GM10266 (cell line): Measurements from ENCODE around the gene TNS3.

ENCODE experiments used
- DNase-seq: peaks from one replicate; pipeline ENCODE4 v3.0.0; 2012; ENCODE audit errors: extremely low spot score
- CTCF ChIP-seq: IDR thresholded peaks from 2 replicates; pipeline ENCODE4 v1.5.1; 2012; ENCODE audit warnings: mild to moderate bottlenecking, low read depth; ENCODE audit not compliant: control insufficient read depth, insufficient read depth; ENCODE audit errors: missing control alignments

TNS3 gene

GRCh38 chr7:47368190-47368812 is 213.6 kb downstream of the TNS3 start:
- TF ChIP-seq CTCF: no peak
- no peak for DNase-seq

DNA sequence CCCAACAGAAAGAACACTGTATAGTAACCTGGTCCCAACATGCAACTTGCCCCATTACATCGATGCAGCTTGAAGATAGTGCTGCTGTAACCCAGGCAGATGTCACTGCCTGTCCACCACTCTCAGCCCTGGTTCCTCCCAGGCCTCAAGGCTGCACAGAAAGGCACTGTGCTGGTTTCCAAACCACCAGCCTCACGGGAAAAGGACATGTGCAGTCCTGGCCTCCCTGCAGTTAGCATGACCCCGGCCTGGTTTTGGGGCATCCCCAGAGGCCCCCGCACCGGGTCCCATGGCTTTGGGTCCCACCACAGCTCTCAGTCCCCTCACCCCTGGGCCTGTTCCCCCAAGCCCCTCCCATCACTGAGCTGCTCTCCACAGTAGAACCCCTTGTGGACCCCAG is 214.5 kb downstream of the TNS3 start:
- DNase-seq: no peak
- TF ChIP-seq CTCF: no peak

DNA sequence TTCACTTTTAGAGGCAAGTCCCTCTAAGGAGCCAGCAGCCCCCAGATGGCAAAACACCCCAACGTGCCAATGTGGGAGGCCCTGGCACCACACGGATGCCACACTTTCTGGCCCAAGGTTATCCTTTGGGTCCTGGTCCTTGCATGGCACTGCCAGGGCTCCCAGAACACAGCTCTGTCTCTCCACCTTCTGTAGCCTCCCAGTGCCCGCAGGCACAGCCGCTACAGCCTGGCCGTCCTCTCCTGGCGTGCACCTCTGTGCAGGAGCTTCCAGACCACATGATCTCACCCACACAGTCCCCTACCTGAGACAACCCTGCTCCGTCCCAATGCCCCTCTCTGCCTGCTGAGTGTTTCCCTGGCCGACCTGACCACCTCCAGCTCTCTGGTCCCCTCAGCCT is 215.0 kb downstream of the TNS3 start:
- TF ChIP-seq CTCF: no peak
- DNase-seq: no peak

GRCh38 chr7:47366211-47366610 is 215.7 kb downstream of the TNS3 start:
- no peak for TF ChIP-seq CTCF

DNA sequence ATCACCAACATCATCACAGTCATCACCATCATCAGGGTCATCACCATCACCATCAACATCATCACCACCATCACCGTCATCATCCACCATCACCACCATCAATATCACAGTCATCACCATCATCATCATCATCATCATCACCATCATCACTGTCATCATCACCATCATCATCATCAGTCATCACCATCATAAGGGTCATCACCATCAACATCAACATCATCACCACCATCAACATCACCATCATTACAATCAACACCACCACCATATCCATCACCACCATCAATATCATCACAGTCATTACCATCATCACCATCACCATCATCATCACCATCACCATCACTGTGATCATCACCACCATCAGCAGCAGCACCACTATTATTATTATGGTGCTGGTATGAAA is 218.9 kb downstream of the TNS3 start:
- TF ChIP-seq CTCF: no peak
- no peak for DNase-seq

More at GRCh38 chr7:47366211-47366610, 215.7 kb downstream of the TNS3 start:
- no peak for DNase-seq

- TF ChIP-seq CTCF: no peak
- DNase-seq: no peak
Measured at GRCh38 chr7:47361746-47362215, 220.1 kb downstream of the TNS3 start.

- TF ChIP-seq CTCF: no peak
- DNase-seq: no peak
Measured at GRCh38 chr7:47361236-47361635, 220.7 kb downstream of the TNS3 start.
